ENCODE results near the gene ADAMTS13. TPM values are rescaled to one million over a fixed set of nuclear protein-coding genes. Genes with fewer than 3 reads are reported as not detected.
"Not testable (repeated sequence)": the region's sequence is repeated elsewhere in the genome, so short reads cannot be mapped to it uniquely, and the experiment has no call there.

Gene ADAMTS13
- 21.4 TPM for total RNA-seq

GRCh38 chr9:133421615-133422542 is at the start of gene ADAMTS13:
ADAMTS13 (plus strand) TSS chr9:133422367; CDS start chr9:133422444, 77 bp downstream.
- DNase-seq (ENCODE audit: low spot score) (no peak), ATAC-seq (no peak)

GRCh38 chr9:133374612-133375115 is 47.5 kb upstream of the ADAMTS13 start:
- DNase-seq (ENCODE audit: low spot score) (no peak), ATAC-seq (no peak)

- ATAC-seq, result peak; percentile 53
- peak; percentile 77 for DNase-seq (ENCODE audit: low spot score)
Measured at GRCh38 chr9:133375116-133375723, 46.9 kb upstream of the ADAMTS13 start.

- DNase-seq (ENCODE audit: low spot score), result peak; percentile 98
- peak; percentile 91 for ATAC-seq
Measured at GRCh38 chr9:133375724-133376654, 46.2 kb upstream of the ADAMTS13 start, which contains the start of the genes STKLD1 and SURF4. STKLD1 (plus strand) TSS chr9:133376366; CDS start chr9:133376474, 108 bp downstream. SURF4 (minus strand) TSS chr9:133376060; CDS start chr9:133375969, 91 bp downstream.

GRCh38 chr9:133377280-133377679 is 44.9 kb upstream of the ADAMTS13 start:
- not testable (repeated sequence) for ATAC-seq; DNase-seq (ENCODE audit: low spot score)

GRCh38 chr9:133377721-133378216 is 44.4 kb upstream of the ADAMTS13 start:
- ATAC-seq (no peak), DNase-seq (ENCODE audit: low spot score) (no peak)

- ATAC-seq, result no peak
- no peak for DNase-seq (ENCODE audit: low spot score)
Measured at GRCh38 chr9:133378408-133378962, 43.7 kb upstream of the ADAMTS13 start.

GRCh38 chr9:133379153-133380086 is 42.7 kb upstream of the ADAMTS13 start:
- no peak for ATAC-seq
- no peak for DNase-seq (ENCODE audit: low spot score)

GRCh38 chr9:133380734-133381133 is 41.4 kb upstream of the ADAMTS13 start:
- no peak for ATAC-seq
- DNase-seq (ENCODE audit: low spot score), result no peak

- ATAC-seq, result no peak
- DNase-seq (ENCODE audit: low spot score), result no peak
Measured at GRCh38 chr9:133382507-133383141, 39.5 kb upstream of the ADAMTS13 start.

- no peak for ATAC-seq
- DNase-seq (ENCODE audit: low spot score), result no peak
Measured at GRCh38 chr9:133383438-133383837, 38.7 kb upstream of the ADAMTS13 start.

- no peak for ATAC-seq
- no peak for DNase-seq (ENCODE audit: low spot score)
Measured at GRCh38 chr9:133384736-133385321, 37.3 kb upstream of the ADAMTS13 start.

- ATAC-seq (no peak), DNase-seq (ENCODE audit: low spot score) (no peak)
Measured at GRCh38 chr9:133385452-133385851, 36.7 kb upstream of the ADAMTS13 start.

- ATAC-seq (no peak), DNase-seq (ENCODE audit: low spot score) (no peak)
Measured at GRCh38 chr9:133386338-133386737, 35.8 kb upstream of the ADAMTS13 start.

- ATAC-seq, result no peak
- no peak for DNase-seq (ENCODE audit: low spot score)
Measured at GRCh38 chr9:133387680-133388079, 34.5 kb upstream of the ADAMTS13 start.

GRCh38 chr9:133389025-133389557 is 33.1 kb upstream of the ADAMTS13 start:
- ATAC-seq (no peak), DNase-seq (ENCODE audit: low spot score) (no peak)

- no peak for DNase-seq (ENCODE audit: low spot score)
- no peak for ATAC-seq
Measured at GRCh38 chr9:133389562-133389961, 32.6 kb upstream of the ADAMTS13 start.

GRCh38 chr9:133390713-133391112 is 31.5 kb upstream of the ADAMTS13 start:
- ATAC-seq (no peak), DNase-seq (ENCODE audit: low spot score) (no peak)
